DND-41 (cell line): ENCODE measurements around the gene NPY2R.

Experiments
- CTCF ChIP-seq: IDR thresholded peaks from 2 replicates; pipeline ENCODE4 v1.5.1; 2012; ENCODE audit warnings: borderline replicate concordance, low read length, moderate library complexity, mild to moderate bottlenecking; ENCODE audit not compliant: poor library complexity, severe bottlenecking; ENCODE audit errors: extremely low read depth
- EZH2 ChIP-seq: IDR thresholded peaks from 3 replicates; pipeline ENCODE4 v1.6.1; 2012; ENCODE audit warnings: borderline replicate concordance, low read depth, mild to moderate bottlenecking, moderate library complexity, low read length, inconsistent platforms; ENCODE audit not compliant: severe bottlenecking

GRCh38 chr4:155186972-155187371 is 21.5 kb upstream of the NPY2R start:
- TF ChIP-seq CTCF (no peak), EZH2 (no peak)
